ENCODE data around the gene ZBTB44.

DNA sequence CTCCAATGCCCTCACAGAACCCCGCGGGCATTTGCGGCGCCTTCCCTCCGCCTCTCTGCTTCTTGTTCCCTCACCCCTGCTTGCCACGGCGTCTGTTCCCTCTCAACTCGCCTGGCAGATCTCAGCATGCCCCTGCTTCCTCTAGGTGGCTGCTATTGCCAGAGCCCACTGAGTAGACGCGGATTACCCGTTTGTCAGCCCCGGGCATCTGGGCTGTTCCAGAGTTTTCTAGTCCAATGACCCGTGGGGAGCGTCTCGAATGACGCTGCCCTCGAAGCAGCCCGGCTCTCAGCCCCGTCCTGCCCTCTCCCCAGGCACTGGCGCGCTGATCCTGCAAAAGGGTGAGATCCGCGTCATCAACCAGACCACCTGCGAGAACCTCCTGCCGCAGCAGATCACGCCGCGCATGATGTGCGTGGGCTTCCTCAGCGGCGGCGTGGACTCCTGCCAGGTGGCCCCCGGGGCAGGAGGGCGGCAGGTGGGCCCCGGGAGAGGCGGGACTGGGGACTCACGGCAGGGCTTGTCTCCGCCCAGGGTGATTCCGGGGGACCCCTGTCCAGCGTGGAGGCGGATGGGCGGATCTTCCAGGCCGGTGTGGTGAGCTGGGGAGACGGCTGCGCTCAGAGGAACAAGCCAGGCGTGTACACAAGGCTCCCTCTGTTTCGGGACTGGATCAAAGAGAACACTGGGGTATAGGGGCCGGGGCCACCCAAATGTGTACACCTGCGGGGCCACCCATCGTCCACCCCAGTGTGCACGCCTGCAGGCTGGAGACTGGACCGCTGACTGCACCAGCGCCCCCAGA lies 105.4 kb downstream of the ZBTB44 start:
- no peak for TF ChIP-seq CTCF (IDR thresholded peaks at IDR 0.05)
- no peak for TF ChIP-seq POLR2A (IDR thresholded peaks at IDR 0.05)
